ENCODE data around the gene RPS27. TPM values are rescaled to one million over a fixed set of nuclear protein-coding genes. Genes with fewer than 3 reads are reported as not detected.
"Not testable (repeated sequence)": the region's sequence is repeated elsewhere in the genome, so short reads cannot be mapped to it uniquely, and the experiment has no call there.

The RPS27 gene
- polyA plus RNA-seq, 4 donors = 2,624 to 3,625 (median 3,072) TPM

DNA sequence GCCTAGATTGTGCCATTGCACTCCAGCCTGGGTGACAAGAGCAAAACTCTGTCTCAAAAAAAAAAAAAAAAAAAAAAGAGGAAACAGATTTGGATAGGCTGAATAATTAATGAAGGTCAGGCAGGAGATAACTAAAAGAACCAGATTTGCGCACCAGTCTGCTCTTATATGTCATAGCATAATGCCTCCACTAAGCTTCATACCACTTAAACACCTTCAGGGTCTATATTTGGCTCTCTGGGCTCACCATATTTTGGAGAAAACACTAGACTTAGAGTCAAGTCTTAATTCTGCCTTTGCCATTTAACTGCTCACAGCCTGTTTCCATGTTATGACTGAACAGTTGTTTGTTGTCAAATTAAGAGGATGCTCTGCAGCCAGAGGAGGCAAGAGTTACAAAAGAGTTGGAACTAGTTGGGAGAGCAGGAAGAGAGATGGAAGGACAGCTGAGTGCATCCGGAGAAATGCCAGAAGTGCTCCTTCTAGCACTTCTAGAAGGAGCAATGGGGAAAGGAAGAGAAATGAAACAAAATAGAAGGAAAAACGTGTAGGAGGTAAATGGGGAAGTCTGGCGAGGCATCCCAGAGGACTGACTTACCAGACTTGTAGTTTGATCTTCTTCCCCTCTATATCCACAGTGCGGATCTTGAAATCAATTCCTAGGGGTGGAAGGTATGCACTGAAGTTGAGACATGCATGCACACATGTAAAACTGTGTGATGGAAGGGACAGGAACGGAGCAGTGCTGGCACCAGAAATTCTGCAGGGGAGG, 6.3 kb upstream of the RPS27 start:
- DNase-seq (ENCODE audit: low read depth in 4 of 4, low spot score in 2 of 4) = no peak

DNA sequence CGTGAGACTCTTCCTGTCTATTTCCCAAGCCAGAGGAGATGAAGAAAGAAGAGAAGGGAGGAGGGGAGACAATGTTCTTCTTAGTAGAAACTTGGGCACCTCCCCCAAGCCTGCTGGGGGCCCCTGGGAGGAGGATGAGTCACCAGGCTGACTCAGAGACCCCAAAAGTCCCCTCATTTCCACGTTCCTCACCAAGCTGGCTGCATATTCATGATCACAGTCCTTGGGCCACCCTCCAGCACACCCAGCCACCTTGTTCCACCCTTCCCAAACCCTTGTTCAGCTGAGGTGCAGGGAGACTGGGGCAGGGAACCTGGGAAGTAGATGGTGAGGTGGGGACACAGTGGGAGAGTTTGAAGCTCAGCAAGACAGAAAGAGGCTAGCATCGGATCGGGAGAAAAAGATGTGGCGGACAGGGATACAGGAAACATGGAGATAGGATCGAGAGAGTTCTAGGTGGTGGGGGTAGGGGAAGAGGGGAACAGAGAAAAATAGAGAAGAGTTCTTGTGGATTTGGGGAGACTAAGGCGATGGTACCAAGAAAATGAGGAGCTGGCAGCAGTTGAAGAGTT, 5.1 kb upstream of the RPS27 start:
- DNase-seq (ENCODE audit: low read depth in 4 of 4, low spot score in 2 of 4) = no peak

DNA sequence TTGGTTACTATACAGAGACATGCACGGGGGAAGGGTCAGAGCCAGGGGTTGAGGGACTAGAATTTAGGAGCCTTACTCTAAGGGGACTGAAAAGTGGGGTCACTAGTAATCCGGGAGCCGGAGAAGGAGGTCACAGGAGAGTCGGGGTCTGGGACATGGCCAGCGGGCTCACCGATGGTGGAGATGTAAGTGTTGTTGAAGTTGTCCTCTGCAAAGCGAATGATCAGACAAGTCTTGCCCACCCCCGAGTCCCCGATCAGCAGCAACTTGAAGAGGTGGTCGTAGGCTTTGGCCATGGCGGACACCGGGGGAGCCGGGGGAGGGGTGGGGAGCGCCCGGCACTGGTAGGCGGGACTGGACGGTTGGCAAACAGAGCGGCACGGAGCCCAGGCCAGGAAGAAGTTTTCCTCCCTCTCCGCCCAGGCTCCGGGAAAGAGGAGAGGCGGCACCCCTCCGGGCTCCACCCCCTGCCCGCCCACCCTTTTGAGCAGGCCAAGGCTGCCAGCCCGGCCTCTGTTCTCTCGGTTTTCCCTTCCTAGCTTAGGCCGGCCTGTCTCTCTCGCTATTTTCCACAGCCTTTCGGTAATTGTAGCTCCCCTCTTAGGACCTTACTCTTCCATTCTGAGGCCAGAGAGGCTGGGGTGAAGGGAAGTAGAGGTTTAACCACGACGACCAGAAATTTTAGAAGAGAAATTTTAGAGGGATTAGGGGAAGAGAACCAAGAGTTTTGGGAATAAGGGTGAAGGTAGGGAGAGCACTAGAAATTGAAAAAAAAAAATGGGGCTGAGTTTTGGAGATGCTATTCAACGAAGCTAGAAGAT, 4.4 kb upstream of the RPS27 start, which contains the start of gene RAB13:
TSS of gene RAB13 (minus strand) at position 399 of the 821 bp plus-strand sequence. CDS start at position 296, 103 bp downstream.
- DNase-seq (ENCODE audit: low read depth in 4 of 4, low spot score in 2 of 4) = peak in 1 of 4 donors; percentile 74

DNA sequence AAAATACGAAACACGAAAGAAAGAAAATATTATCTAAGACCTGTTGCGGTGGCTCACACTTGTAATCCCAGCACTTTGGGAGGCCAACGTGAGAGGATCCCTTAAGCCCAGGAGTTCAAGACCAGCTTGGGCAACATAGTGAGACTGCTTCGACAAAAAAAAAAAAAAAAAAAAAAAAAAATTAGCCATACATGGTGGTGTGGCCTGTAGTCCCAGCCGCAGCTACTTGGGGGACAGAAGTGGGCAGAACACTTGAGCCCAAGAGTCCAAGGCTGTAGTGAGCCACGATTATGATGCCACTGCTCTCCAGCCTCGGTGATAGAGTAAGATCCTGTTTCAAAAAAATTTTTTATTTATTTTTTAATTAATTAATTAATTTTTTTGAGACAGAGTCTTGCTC, 2.9 kb upstream of the RPS27 start:
- no peak for DNase-seq (ENCODE audit: low read depth in 4 of 4, low spot score in 2 of 4)

DNA sequence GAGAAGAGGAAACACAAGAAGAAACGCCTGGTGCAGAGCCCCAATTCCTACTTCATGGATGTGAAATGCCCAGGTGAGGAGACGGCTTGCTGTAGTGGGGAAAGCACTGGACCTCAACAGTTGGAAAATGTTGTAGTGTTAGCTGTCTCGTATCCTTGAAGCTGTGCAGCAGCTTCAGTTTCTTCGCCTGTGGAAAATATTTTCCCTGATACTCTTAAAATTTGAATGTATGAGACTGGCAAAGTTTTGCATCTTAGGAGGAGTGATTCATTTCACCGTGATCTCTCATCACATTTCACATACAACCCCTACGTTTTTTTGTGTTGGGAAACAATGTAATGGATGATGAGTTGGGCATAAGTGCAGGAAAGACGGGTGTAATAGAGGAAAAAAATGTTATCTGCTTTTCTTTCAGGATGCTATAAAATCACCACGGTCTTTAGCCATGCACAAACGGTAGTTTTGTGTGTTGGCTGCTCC, 629 bp downstream of the RPS27 start:
- no peak for DNase-seq (ENCODE audit: low read depth in 4 of 4, low spot score in 2 of 4)

DNA sequence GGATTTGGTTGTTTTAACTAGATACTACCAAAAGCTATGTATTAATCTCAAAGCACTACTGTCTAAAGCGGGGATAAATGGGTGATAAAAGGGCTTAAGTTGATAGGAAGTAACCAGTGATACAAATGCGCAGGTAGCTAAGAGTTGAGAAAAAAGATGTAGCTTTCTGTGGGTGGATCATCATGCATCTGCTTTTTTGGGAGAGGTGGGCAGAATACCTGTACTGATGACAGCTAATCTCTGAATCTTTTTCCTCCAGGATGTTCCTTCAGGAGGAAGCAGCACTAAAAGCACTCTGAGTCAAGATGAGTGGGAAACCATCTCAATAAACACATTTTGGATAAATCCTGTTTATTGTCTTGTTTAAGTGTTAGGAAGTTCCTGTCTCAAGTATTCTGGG, 1.2 kb downstream of the RPS27 start:
- no peak for DNase-seq (ENCODE audit: low read depth in 4 of 4, low spot score in 2 of 4)

DNA sequence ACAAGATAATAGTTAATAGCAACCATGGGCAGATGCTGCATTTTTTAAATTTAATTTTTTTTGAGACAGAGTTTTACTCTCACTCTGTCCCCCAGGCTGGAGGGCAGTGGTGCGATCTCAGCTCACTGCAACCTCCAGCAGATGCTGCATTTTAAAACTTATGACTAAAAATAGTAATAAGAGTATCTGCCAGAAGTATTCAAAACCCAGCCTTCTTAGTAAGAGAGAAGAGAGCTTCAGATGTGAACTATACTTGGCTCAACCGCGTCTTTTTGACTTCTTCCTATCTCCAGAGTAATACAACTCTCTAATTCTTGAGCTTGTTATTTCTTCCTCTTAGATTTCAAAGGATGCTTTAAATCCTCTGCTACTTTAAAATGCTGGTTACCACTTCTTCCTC, 4.6 kb downstream of the RPS27 start:
- no peak for DNase-seq (ENCODE audit: low read depth in 4 of 4, low spot score in 2 of 4)

DNA sequence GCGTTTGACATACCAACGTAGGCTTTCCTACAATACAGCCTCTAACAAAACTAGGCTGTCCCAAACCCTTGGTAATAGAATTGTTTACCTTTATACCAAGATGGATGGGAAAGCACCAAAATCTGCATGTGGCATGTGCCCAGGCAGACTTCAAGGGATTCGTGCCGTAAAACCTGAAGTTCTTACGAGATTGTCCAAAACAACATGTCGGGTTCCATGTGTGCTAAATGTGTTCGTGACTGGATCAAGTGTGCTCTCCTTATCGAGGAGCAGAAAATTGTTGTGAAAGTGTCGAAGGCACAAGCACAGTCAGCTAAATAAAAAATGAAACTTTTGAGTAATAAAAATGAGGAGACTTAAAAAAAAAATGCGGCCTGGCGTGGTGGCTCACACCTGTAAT, 5.1 kb downstream of the RPS27 start:
- no peak for DNase-seq (ENCODE audit: low read depth in 4 of 4, low spot score in 2 of 4)

DNA sequence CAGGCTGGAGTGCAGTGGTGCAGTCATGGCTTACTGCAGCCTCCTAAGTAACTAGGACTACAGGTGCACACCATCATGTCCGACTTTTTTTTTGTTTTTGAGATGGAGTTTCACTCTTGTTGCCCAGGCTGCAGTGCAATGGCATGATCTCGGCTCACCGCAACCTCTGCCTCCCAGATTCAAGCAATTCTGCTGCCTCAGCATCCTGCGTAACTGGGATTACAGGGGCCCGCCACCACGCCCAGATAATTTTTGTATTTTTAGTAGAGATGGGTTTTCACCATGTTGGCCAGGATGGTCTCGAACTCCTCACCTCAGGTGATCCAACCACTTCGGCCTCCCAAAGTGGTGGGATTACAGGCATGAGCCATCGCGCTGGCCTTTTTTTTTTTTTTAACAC, 6.3 kb downstream of the RPS27 start:
- not testable (repeated sequence) for DNase-seq (ENCODE audit: low read depth in 4 of 4, low spot score in 2 of 4)

DNA sequence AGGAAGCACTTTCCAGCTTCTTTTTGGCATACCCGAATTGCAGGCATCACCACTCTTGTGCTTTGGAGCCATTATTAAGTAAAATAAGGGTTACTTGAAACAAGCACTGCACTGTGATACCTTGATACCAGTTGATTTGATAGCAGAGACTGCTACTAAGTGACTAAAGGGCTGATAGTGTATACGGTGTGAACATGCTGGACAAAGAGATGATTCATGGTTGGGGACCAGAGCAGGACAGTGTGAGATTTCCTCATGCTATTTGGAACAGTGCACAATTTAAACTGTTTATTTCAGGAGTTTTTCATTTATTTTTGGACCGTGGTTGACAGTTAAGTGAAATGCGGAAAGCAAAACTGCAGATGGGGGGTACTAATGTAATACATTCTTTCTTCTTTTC, 9.9 kb downstream of the RPS27 start:
- DNase-seq (ENCODE audit: low read depth in 4 of 4, low spot score in 2 of 4) = no peak

DNA sequence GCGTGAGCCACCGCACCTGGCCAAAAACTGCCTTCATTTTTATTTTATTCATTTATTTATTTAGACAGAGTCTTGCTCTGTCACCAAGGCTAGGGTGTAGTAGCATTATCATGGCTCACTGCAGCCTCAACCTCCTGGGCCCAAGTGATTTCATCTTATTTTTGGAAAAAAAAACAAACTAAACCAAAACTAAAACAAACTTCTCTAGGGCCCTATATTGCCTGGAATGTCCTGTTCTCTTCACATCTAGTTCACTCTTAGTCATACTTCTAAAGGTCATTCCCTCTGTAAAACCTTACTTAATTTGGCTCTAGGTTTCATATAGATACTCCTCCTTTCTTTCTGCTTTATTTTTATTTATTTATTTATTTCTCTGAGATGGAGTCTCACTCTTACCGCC, 15.6 kb downstream of the RPS27 start:
- no peak for DNase-seq (ENCODE audit: low read depth in 4 of 4, low spot score in 2 of 4)

DNA sequence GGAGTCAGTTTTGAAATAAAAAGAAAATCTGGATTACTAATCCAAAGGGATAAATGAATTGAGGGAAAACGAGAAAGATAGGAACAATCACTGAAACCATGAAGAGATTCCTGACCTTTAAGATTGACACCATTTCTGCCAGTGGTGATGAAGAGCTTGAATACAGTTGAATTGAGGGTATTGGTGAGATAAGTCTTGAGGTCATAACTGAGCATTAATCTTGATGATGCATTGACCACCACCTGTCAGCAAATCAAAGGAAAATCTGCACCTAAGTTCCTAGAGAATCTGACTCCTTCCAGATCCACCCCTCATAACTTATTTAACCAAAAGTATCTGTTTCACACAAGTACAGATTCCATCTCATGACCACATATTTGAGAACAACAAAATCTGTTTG, 21.6 kb downstream of the RPS27 start:
- DNase-seq (ENCODE audit: low read depth in 4 of 4, low spot score in 2 of 4) = no peak

DNA sequence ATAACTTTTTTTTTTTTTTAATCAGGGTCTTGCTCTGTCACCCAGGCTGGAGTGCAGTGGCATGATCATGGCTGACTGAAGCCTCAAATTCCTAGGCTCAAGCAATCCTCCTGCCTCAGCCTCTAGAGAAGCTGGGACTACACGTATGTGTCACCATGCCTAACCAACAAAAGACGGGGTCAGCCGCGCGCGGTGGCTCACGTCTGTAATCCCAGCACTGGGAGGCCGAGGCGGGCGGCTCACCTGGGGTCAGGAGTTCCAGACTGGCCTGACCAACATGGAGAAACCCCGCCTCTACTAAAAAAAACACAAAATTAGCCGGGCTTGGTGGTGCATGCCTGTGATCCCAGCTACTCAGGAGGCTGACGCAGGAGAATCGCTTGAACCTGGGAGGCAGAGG, 22.0 kb downstream of the RPS27 start:
- not testable (repeated sequence) for DNase-seq (ENCODE audit: low read depth in 4 of 4, low spot score in 2 of 4)

DNA sequence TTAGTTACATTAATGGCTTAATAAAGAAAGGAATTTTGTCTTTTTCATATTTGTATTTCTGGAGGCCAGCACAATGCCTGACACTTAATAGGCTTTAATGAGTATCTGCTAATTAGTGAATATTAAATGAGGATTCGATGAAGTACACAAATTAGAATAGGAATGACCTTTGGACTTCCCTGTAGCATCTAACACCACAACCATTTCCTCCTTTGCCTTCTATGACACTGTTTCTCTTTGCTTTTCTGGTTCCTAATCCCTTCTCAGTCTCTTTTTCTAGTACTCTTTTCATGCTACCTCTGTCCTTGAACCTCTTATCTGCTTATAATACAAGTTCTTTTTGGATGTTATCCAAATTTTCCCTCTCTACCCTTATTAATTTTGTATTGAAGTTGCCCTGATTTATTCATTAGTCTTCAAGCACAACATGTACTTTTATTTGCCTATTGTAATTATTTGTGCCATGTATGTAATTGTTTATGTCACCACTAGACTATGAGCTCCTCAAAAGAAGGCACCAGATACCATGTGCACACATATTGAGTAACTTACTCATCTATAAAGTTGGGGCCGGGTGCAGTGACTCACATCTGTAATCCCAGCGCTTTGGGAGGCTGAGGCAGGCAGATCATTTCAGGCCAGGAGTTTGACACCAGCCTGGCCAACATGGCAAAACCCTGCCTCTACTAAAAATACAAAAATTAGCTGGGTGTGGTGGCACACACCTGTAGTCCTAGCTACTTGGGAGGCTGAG, 23.8 kb downstream of the RPS27 start:
- no peak for DNase-seq (ENCODE audit: low read depth in 4 of 4, low spot score in 2 of 4)

DNA sequence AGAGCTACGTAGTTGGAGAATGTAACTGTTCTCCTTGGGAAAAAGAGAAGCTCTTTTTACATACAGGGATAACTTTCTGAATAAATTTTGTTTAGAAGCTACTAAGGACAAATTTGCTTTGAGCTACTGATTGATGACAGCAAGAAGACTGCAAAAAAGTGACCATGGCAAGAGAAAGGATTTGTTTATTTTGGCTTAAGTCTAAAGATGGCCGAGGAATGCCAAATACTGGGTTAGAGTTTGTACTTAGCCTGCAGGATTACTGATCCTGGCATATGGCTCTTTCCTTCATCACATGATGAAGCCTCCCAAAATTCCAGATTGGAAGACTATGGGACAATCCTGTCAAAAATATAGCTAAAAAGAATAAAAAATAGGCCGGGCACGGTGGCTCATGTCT, 28.7 kb downstream of the RPS27 start:
- no peak for DNase-seq (ENCODE audit: low read depth in 4 of 4, low spot score in 2 of 4)

DNA sequence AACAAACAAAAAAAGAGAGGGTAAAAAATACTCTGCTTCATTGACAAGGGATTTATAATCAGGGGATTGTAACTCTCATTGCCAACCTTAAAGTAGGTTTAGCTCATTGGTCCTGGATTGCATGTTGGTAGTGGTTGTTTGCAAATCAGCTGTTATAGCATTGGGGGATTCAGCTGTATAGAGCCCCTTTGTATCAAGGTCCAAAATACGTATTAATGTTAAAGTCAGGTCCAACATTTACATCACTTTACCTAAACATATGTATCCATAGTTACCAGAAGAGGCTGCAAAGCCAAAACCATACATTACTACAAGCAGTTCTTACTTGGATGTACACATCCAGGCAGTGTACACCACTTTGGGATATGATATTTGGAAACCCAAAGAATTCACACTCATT, 29.4 kb downstream of the RPS27 start:
- no peak for DNase-seq (ENCODE audit: low read depth in 4 of 4, low spot score in 2 of 4)

DNA sequence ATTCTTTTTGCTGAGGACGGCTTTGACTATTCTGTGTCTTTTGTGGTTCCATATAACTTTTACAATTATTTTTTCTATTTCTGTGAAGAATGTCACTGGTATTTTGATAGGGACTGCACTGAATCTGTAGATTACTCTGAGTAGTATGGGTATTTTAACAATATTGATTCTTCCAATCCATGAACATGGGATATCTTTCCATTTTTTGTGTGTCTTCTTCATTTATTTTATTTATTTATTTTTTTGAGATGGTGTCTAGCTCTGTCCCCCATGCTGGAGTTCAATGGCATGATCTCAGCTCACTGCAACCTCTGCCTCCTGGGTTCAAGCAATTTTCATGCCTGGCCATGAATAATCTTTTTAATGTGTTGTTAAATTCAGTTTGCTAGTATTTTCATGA, 43.1 kb downstream of the RPS27 start:
- not testable (repeated sequence) for DNase-seq (ENCODE audit: low read depth in 4 of 4, low spot score in 2 of 4)
